VCaP (cell line): Measurements from ENCODE around the gene RPS15.

ENCODE experiments used
- H3K27ac ChIP-seq: fragments of 450-650 bp; 2 replicates; pipeline ENCODE4 v1.5.1; 2017
- CTCF ChIP-seq: fragments of 450-650 bp; conservative IDR thresholded peaks from 2 replicates; pipeline ENCODE4 v1.5.1; 2017; ENCODE audit warnings: mild to moderate bottlenecking, moderate library complexity

RPS15 gene

GRCh38 chr19:1449467-1450442 is 11.6 kb downstream of the RPS15 start, which contains the start of gene APC2:
APC2 (plus strand) TSS chr19:1450121; CDS start chr19:1453002, 2,881 bp downstream.
- no peak within 1 kb of the TSS for H3K27ac ChIP-seq

GRCh38 chr19:1450735-1451731 is 12.8 kb downstream of the RPS15 start:
- H3K27ac ChIP-seq = no peak overlapping the region
- no peak for TF ChIP-seq CTCF

More at GRCh38 chr19:1449467-1450442, 11.6 kb downstream of the RPS15 start, which contains the start of gene APC2:
- TF ChIP-seq CTCF = no peak

GRCh38 chr19:1451916-1452801 is 14.0 kb downstream of the RPS15 start:
- no peak overlapping the region for H3K27ac ChIP-seq
- no peak for TF ChIP-seq CTCF

- no peak for TF ChIP-seq CTCF
- no peak overlapping the region for H3K27ac ChIP-seq
These were observed 14.8 kb downstream of the RPS15 start for GRCh38 chr19:1452802-1453524.

- H3K27ac ChIP-seq = no peak overlapping the region
- TF ChIP-seq CTCF = no peak
These were observed 15.5 kb downstream of the RPS15 start for GRCh38 chr19:1453525-1454364.

GRCh38 chr19:1455002-1455335 is 16.8 kb downstream of the RPS15 start:
- peak overlapping the region; percentile 55 for H3K27ac ChIP-seq
- TF ChIP-seq CTCF = no peak
